ENCODE data around the gene KIF18B. TPM values are rescaled to one million over a fixed set of nuclear protein-coding genes. Genes with fewer than 3 reads are reported as not detected.

KIF18B gene
- total RNA-seq: 1.4 TPM

DNA sequence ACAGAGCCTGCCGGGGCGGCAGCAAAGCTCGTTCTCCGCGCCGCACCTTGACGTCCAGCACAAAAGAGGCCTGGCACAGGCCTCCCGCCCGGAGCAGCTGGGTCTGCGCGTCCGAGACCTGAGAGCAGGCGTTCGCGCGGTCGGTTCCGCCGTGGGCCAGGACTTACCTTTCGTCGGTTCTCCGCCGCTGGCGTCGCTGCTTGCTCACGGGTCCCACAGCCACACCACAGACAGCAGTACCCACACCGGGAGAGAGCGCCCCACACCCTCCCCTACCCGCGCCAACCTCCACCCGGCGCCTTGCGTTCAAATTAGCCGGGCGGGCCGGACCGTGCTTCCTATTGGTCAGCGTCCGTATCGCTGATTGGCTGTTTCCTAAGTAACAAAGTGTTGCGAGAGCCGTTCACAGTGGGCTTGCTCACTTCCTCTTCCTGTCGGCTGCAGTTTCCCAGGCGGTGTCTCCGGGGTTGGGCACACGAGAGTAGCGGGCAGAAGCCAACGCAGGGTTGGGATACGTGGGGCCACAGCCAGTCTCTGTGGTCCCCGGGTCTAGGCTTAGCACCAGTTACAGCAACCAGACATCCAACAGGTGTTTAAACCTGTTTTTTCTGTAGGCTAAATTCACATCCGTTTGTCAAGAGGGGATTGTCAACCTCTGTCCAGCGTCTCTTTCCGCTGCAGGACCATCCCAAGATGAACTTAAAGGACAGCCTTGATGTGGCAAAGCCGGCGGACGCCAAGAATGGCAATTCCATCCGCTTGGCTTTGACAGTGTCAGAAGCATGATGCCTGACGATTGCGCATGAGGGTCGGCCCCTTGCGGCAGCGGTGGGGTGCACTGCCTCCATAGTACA is at the start of gene KIF18B:
Gene KIF18B (minus strand): TSS at position 313 of the 854 bp plus-strand sequence. CDS start 11,429 bp downstream, outside the sequence.

DNA sequence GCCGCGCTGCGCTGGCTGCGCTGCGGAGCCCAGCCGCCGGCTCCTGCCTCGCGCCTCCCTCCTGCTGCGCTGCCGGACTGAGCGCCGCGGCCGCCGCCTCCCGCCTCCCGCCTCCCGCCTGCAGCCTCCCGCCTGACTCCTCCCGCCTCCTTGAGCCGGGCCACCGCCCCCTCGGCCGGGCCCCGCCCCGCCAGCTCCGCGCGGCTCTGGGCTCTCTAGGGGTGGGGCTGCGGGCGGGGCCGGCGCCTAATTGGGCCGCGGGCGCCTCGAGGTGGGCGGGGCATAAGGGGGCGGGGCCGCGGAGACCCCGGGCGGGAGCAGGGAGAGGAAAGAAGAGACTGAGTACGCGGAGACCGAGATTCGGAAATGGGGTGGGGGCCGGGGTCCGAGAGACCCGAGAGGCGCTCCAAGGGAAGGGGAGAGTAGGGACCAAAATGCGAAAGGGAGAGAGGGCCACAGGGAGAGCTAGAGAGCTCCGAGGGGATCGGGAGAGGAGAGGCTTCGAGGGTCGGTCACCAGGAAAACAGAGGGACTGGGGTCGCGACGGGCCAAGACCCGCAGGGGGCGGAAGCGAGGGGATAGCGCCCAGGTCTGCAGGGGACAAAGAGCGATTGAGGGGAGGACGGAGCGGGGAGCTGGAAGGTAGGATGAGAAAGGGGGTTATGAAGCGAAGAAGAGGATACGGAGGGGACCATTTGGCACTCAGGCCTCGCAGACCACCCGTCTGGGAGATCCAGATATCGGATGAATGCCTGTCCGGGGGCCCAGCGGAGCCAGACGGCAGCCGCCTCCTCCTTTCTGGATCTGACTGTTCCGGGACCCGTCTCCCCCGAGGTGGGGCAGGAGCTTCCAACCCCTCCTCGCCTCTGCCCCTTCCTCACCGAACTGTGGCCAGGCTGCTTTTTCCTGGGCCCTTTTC is 20.9 kb upstream of the KIF18B start, which contains the start of gene C1QL1:
Gene C1QL1 (minus strand): TSS at position 79 of the 919 bp plus-strand sequence. CDS start 255 bp downstream, outside the sequence.

DNA sequence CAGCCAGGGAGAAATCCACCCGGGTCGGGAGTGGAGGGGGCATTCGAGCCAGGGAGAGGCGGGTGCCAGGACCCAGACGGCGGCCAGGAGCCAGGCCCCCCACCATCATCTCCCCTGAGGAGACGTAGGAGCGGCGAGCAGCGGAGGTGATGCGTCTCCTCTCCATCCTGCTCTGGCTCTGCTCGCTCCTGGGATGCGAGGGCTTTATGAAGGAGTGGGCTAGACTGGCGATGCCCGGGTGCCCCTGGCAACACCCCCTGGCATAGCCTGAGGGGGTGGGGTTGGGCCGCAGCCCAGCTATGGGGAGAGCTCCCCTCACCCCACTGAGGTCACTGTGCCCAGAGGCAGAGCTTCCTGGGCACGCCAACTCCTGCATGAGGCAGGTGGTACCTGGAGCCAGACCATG is 32.2 kb downstream of the KIF18B start, which contains the start of gene GFAP:
Gene GFAP (minus strand): TSS at position 180 of the 406 bp plus-strand sequence. CDS start 14 bp downstream, at position 166.

DNA sequence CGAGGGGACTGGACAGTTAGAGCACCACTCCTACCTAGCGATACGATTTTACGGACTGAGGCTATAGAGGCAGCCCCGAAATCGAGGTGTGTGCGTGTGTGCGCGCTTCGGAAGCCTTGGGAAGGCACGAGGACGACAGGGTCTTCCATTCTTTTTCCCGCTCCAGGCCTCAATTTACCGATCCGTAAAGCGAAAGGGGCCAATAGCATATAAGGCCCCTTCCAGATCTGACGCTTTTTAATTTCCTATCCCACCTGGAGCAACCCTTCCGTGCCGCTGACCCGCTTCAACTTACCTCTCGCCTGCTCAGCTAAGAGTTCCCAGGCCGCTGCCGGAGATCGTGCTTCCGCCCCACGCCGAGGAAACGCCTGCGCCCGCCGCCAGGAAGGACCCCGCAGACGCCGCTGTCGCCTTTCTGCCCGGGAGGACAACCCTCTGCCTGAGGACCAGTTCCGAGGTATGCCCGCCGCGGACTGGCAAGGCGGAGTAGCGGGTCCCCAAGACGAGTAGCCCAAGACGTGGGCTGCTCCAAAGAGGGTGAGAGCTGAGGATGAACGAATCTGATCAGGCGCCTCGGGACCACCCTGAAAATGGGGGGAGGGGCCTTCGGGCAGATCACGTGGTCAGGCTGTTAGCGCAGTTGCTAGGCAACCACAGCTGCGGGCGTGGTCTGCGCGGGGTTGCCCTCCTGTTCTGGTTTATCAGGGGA is 48.3 kb downstream of the KIF18B start, which contains the start of gene EFTUD2:
Gene EFTUD2 (minus strand): TSS at position 372 of the 709 bp plus-strand sequence. CDS start 4,924 bp downstream, outside the sequence.

Small RNA genes within 50 kb of the gene (small RNA-seq; reads per million reads assigned to genes)
- gene AC015936.2 (not detected), gene CCDC103 (not detected), gene MIR6783 (not detected), gene RN7SL405P (not detected)

Other genes starting within 250 kb of the KIF18B start
- 5.8 TPM for gene DBF4B, start 239.1 kb downstream of the KIF18B start, total RNA-seq
- 19.8 TPM for gene ADAM11, start 188.8 kb downstream of the KIF18B start, total RNA-seq
- gene GJC1, start 117.5 kb downstream of the KIF18B start, total RNA-seq: 31.4 TPM
- 4.8 TPM for gene HIGD1B, start 99.9 kb downstream of the KIF18B start, total RNA-seq
- 101 TPM for gene EFTUD2, start 48.3 kb downstream of the KIF18B start, total RNA-seq
- gene GFAP, start 32.3 kb downstream of the KIF18B start, total RNA-seq: 1,198 TPM
- gene C1QL1, start 20.5 kb upstream of the KIF18B start, total RNA-seq: 8.3 TPM
- gene DCAKD, start 103.9 kb upstream of the KIF18B start, total RNA-seq: 49.8 TPM
- 35.1 TPM for gene NMT1, start 113.5 kb upstream of the KIF18B start, total RNA-seq
- 14.1 TPM for gene PLCD3, start 184.7 kb upstream of the KIF18B start, total RNA-seq
- gene ACBD4, start 187.9 kb upstream of the KIF18B start, total RNA-seq: 3.5 TPM
- 14.1 TPM for gene HEXIM1, start 200.7 kb upstream of the KIF18B start, total RNA-seq
- 10.4 TPM for gene HEXIM2, start 214.1 kb upstream of the KIF18B start, total RNA-seq

Data from diencephalon (tissue), 1 donor.